ENCODE measurements around the gene CDC14B.

DNA sequence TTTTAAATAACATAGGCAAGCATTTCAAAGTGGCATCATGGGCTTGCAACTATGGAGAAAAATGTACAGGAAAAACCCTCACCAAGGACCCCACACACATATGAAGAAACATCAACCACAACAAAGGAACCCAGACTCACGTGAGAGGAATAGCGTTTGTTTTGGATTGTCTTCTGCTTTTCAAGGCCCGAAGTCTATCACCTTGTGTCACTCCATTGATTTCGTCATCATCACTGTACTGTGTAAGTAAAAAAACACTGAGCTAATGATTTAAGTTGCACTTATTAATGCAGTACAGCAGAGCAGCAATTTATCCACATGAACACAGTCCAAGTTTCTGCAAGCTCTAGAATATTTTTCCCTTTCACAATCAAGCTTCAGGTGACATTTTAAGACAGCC is 97.3 kb downstream of the CDC14B start:
- TF ChIP-seq, protein P1, sequence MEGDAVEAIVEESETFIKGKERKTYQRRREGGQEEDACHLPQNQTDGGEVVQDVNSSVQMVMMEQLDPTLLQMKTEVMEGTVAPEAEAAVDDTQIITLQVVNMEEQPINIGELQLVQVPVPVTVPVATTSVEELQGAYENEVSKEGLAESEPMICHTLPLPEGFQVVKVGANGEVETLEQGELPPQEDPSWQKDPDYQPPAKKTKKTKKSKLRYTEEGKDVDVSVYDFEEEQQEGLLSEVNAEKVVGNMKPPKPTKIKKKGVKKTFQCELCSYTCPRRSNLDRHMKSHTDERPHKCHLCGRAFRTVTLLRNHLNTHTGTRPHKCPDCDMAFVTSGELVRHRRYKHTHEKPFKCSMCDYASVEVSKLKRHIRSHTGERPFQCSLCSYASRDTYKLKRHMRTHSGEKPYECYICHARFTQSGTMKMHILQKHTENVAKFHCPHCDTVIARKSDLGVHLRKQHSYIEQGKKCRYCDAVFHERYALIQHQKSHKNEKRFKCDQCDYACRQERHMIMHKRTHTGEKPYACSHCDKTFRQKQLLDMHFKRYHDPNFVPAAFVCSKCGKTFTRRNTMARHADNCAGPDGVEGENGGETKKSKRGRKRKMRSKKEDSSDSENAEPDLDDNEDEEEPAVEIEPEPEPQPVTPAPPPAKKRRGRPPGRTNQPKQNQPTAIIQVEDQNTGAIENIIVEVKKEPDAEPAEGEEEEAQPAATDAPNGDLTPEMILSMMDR (conservative IDR thresholded peaks at IDR 0.05; ENCODE audit: low read depth, low read length), result no peak
- TF ChIP-seq EZH2 (IDR thresholded peaks at IDR 0.05; ENCODE audit: borderline replicate concordance, low read depth, low read length, poor library complexity, severe bottlenecking), result no peak

All from A673 (cell line).